GM19468 (cell line): ENCODE data around the gene VPS37B.
A peak's percentile ranks its signal among the peaks of the same experiment; 100 is the strongest.
"Not testable (repeated sequence)": the region's sequence is repeated elsewhere in the genome, so short reads cannot be mapped to it uniquely, and the experiment has no call there.

Source experiments
- ATAC-seq: cut with Tn5 transposase; IDR thresholded peaks from one replicate; pipeline ENCODE4 v1.9.1; 2021; ENCODE audit warnings: mild to moderate bottlenecking, moderate library complexity, moderate number of reproducible peaks; ENCODE audit not compliant: unreplicated experiment; ENCODE audit errors: extremely low read depth

VPS37B gene

GRCh38 chr12:122909442-122910288, 13.7 kb upstream of the VPS37B start:
- no peak for ATAC-seq

- ATAC-seq: no peak
Measured at GRCh38 chr12:122908915-122909314, 13.0 kb upstream of the VPS37B start.

GRCh38 chr12:122905258-122905657, 9.3 kb upstream of the VPS37B start:
- not testable (repeated sequence) for ATAC-seq

GRCh38 chr12:122903693-122904034, 7.7 kb upstream of the VPS37B start:
- ATAC-seq: no peak

GRCh38 chr12:122902854-122903692, 7.1 kb upstream of the VPS37B start:
- no peak for ATAC-seq

GRCh38 chr12:122899887-122900286, 4.0 kb upstream of the VPS37B start:
- no peak for ATAC-seq

- ATAC-seq: no peak
Measured at GRCh38 chr12:122896662-122897061, 738 bp upstream of the VPS37B start.

DNA sequence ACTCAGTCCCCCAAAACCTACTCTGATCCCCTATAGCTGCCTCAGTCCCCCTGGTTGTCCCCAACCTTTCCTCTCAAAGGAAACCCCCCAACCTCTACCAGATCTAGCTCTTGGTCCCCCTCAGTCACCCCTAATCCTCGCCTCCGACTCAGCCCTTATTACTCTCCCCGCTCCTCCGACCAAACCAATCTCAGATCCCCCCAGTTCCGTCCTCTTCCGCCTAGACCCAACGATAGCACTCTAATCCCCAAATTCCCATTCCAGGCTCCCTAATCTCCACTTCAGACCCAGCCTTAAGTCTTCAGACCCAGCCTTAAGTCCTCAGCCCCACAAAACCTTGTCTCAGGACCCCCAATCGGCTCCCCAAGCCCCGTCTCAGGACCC, 612 bp downstream of the VPS37B start:
- ATAC-seq: no peak

DNA sequence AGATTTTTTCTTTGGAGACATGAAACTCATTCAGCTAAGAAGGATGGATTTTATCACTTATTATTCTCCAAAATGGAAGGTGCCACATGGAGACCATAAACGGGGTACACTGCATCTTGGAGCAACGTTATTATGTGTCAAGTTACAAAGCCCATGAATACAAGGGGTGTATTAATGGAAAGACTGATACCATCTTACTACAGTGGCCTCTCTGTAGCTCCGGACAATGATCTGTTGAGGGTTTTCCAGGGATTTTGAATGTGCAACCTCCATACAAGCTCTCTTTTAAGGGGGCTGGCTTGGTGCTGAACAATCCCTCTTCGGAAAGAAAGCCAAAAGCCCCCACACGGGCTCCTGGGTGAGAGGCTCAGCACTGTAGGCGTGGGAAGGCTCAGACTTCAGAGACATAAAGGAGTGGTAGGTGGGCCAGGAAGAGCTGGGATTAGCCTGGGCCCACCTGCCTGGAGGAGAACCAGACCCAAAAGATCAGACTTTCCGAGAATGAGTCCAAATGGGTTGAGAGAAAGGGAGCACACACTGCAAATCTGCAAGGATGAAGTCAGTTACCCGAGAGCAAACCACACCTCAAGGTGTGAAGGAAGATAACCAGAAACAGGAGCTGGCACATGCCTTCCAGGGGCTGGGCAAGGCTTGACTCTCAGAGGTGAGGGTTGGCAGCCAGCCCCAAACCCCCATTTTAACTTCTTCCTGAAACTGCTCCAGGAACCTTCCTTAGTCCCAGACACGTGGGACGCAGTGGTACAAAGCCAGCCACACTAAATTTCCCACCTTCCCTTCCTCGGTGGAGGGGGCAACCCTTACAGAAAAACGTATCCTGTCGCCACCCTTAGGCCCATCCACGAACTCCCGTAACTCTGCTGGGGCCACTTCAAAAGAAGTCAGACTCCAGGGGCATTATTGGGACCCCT, 1.5 kb downstream of the VPS37B start:
- no peak for ATAC-seq

DNA sequence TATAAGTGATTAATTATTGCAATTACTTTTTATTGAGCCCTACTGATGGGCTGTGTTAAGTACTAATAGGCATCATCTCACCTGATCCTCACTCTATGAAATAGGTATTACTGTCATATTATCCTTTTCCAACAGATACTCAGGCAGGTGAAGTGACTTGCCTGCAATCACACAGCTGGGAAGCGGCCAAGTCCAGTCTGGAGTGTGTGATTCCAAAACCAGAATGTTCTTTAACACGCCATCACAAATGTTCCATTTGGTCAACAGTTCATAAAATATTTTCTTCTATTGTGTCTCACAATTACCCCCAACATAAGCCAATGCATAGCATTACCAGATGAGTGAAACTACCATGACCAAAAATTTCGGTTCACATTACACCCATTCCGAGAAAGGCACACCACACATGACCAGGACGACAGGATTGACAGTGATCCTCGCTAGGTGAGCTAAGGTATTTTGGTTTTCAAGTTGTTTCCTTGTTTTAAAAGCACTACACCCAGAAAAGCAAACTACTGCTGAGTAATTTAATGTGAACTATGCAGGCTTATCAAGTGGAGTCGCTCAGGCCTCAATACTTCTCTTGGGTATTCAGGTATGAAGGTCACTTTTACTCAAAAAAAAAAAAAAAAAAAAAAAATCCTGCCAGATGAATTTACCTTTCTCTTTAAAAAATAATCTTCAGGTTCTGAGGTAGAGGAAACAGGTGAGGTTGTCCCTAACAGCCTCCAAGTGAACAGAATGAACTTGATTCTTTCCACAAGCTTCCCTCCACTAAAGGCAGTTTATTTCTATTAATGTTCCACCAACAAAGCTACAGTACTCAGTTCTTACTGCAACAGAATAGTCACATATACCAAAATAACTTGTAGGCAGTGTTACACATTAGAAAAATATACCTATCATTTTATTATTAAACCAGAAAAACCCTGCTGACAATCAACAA, 2.4 kb downstream of the VPS37B start:
- ATAC-seq: no peak

DNA sequence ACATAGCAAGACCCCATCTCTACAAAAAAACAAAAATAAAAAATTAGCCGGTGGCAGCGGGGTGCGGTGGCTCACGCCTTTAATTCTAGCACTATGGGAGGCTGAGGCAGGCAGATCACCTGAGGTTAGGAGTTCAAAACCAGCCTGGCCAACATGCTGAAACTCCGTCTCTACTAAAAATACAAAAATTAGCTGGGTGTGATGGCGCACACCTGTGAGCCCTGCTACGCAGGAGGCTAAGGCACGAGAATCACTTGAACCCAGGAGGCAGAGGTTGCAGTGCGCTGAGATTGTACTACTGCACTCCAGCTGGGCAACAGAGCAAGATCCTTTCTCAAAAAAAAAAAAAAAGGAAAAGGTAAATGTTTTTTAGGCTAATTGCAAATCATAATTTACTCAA, 3.2 kb downstream of the VPS37B start:
- not testable (repeated sequence) for ATAC-seq

DNA sequence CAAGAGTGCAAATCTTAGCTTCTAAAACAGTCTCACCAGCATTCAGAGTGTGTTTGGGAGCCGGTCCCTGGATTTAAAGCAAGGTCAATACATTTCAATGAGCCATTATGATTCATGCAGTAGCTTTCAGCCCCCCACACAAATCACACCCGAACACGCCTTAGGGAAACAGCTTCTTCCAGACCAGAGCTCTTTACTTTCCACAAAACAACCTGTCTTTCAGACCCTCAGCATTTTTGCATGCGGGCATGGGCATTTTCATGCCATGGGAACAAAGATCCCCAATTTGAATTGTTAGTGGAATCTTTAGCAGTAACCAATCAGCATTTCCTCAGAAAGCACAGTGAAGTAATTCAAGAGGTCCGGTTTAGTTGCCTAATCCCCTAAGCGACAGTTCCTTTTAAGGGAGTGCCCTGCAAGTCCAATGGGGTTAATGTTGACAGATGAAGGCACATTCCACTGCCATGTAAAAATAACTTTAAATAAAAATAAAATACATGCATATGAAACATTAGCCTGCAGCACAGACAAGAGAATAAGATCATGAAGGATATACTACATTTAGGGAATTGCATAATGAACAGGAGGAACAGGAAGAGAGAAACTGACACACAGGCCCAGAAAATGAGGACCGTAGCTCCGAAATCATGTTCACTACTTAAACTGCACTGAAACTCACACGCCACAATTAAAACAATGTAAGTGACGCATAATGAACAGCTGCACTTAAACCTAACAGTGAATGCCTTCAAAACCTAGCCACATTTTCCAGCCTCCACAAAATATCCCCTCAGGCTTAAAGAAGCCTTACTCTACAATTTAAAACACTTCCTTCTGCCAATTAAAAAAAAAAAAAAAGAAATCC, 4.0 kb downstream of the VPS37B start:
- no peak for ATAC-seq

GRCh38 chr12:122889761-122890520, 6.0 kb downstream of the VPS37B start:
- no peak for ATAC-seq

DNA sequence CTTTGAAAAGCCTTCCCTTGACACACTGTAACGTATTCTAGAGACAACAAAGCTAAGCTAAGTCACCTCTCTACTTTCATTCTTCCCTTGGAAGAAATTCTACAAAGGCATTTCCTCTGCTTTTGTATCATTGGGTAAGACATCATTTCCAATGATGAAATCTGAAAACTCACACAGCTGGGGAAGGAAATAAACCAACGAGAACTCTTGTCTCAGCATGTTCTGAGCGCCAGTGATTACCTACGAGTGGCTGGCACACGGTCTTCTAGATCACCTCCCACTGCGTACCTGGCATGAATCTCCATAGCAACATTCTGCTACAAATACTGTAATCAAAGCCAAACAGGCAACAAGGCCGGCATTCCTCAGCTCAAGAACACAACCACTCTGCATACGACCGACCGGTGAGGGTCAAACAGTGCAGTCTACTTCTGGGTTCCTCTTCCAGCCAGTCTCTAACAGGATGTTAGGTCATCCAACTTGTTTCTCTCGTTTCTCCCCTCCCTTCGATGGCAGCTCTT, 7.6 kb downstream of the VPS37B start:
- ATAC-seq: no peak

DNA sequence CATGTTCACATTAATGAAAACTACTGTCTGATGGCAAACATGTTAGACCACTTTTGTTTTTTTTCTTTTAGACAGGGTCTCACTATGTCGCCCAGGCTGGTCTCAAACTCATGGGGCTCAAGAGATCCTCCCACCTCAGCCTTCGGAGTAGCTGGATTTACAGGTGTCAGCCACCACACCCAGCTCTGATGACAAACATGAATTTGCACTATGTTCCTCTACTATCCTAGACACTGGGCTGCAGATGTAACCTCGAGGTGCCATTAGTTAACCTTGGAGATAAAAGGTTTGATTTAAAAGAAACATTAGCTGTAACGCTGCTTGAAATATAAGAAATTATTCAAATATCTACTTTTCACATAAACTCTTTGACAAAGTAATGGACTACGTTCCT, 8.1 kb downstream of the VPS37B start:
- ATAC-seq: no peak

GRCh38 chr12:122886851-122887818, 8.8 kb downstream of the VPS37B start:
- peak; percentile 80 for ATAC-seq
